Breast epithelium (tissue), 4 donors: ENCODE results near the gene HDAC4. TPM values are rescaled to one million over a fixed set of nuclear protein-coding genes. Genes with fewer than 3 reads are reported as not detected.
A peak's percentile ranks its signal among the peaks of the same experiment; 100 is the strongest.

ENCODE experiments used
- DNase-seq, 2 donors: peaks; one replicate each; pipeline ENCODE4 v3.0.0-alpha.2; 2019; ENCODE audit warnings: low spot score in 2 of 2
- H3K27ac ChIP-seq, 2 donors: fragments of 200-600 bp; sonication (generic) in 1 of 2; one replicate each; pipeline ENCODE4 v1.5.1; 2016 to 2019; ENCODE audit warnings: mild to moderate bottlenecking in 1 of 2
- H3K27me3 ChIP-seq, 2 donors: fragments of 200-600 bp; sonication (generic) in 1 of 2; one replicate each; pipeline versions ENCODE4 v1.5.1 to v1.6.0; 2017 to 2019; ENCODE audit warnings: control low read depth in 1 of 2, mild to moderate bottlenecking in 1 of 2
- H3K36me3 ChIP-seq: fragments of 200-600 bp; one replicate; pipeline ENCODE4 v1.5.1; 2019
- H3K4me1 ChIP-seq, 2 donors: fragments of 200-600 bp; sonication (generic); one replicate each; pipeline ENCODE4 v1.5.1; 2016 to 2019; ENCODE audit warnings: control low read depth in 1 of 2
- H3K4me3 ChIP-seq, 3 donors: fragments of 200-600 bp; sonication (generic); 1 replicate in 2 of 3; 2 replicates in 1 of 3; pipeline ENCODE4 v1.5.1; 2016 to 2019; ENCODE audit warnings: mild to moderate bottlenecking in 3 of 3, moderate library complexity in 2 of 3
- H3K9me3 ChIP-seq, 2 donors: fragments of 200-600 bp; sonication (generic) in 1 of 2; one replicate each; pipeline ENCODE4 v1.5.1; 2016 to 2019; ENCODE audit warnings: control low read depth in 1 of 2
- CTCF ChIP-seq, 3 donors: fragments of 450-650 bp; IDR thresholded peaks; one replicate each; pipeline ENCODE4 v1.5.1; 2016 to 2017; ENCODE audit warnings: antibody characterized with exemption in 3 of 3, mild to moderate bottlenecking in 3 of 3, moderate library complexity in 3 of 3
- POLR2A ChIP-seq: fragments of 450-650 bp; IDR thresholded peaks from one replicate; pipeline ENCODE4 v1.6.1; 2016; ENCODE audit warnings: antibody characterized with exemption, mild to moderate bottlenecking, moderate library complexity
- POLR2AphosphoS5 ChIP-seq, 3 donors: sonication (generic); formaldehyde crosslinking; IDR thresholded peaks; one replicate each; pipeline ENCODE4 v1.6.1; 2017; ENCODE audit warnings: antibody characterized with exemption in 3 of 3
- intact Hi-C: fragments of 100-400 bp; cut with DNase I; formaldehyde crosslinking; loops from one replicate; pipeline ENCODE4 v1.15.1; 2023; ENCODE audit warnings: low total_unique reads
- total RNA-seq, 3 donors: library from RNA; depleted of rRNA; stranded (reverse); fragments of >200 nt; gene quantifications; one replicate each; pipeline ENCODE4 v1.1.0, GENCODE V29; 2016

Gene HDAC4
- total RNA-seq, 3 donors from 2014 or later: 20.3 to 36.0 (median 32.8) TPM

DNA sequence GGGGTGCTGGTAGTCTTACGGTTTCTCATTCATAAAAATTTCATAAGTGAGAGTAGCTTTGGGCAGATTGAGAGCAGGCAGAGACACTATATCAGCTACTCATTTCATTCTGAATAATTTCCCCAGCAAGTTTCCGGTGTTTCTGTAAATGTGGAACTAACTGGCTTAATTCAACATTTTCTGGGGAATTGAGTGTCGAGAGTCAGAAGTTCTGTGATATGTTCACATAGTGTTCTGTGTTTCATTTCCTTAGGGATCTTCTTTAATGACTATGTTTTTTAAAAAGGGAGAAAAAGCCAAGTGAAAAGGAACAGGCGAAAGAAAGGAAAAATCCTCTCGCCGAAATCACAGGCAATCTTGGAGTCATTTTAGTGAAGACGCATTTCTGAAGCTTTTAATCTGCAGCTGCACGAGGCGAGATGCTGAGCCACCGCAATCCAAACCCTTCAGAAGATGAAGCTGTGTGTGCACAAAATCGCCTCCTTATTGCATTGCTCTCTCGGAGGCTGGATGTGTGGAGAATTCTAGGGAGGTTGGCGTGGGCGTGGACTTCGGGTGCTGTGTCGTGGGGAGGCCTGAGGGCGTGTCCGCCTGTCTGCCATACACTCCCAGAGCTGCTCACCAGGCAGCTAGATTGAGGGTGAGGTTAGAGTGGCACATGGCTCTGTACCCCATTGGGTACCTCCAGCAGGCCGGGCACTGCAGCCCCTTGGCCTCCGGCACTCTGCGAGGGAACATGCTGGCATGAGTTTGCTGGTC, 38.4 kb upstream of the HDAC4 start:
- TF ChIP-seq CTCF (IDR thresholded peaks at IDR 0.05): no peak
- no peak for TF ChIP-seq POLR2AphosphoS5 (IDR thresholded peaks at IDR 0.05)
- no peak for TF ChIP-seq POLR2A
- H3K27ac ChIP-seq: no peak overlapping the region

DNA sequence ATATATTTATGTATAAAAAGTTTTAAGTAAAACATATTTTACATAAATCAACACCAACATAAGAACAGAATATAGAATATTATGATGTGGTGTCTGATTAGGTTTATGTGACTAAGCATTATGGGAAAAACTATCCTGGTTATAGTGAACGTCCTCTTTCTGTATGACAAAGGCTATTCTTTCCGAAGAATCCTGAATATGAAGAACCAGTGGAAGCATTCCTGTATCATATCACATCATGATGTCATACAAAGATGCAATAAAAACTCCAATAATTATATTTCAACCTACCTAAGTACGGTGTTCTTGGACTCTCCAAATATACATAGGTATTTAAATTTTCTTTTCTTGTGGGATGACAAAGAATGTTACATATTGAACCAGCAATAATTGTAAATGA, 37.5 kb upstream of the HDAC4 start:
- no peak for DNase-seq
- Histone ChIP-seq H3K4me1 (no peaks in the 10 kb centered on the region), H3K36me3 (no peaks in the 10 kb centered on the region), H3K4me3 (no peak overlapping the region), H3K27me3 (peaks cover 0 to 11% of the 10 kb centered on the region in 2 donors), H3K27ac (no peak overlapping the region), H3K9me3 (no peaks in the 10 kb centered on the region)
- TF ChIP-seq POLR2AphosphoS5 (IDR thresholded peaks at IDR 0.05): no peak
- no peak for TF ChIP-seq POLR2A
- TF ChIP-seq CTCF (IDR thresholded peaks at IDR 0.05): no peak
- intact Hi-C loops: no loop called here

More for the DNA sequence above, 38.4 kb upstream of the HDAC4 start:
- Histone ChIP-seq H3K27me3 (peaks cover 0 to 11% of the 10 kb centered on the region in 2 donors), H3K4me1 (peaks cover 0 to under 1% of the 10 kb centered on the region in 2 donors), H3K36me3 (no peaks in the 10 kb centered on the region), H3K4me3 (peak overlapping the region in 1 of 3 donors; percentile 2), H3K9me3 (no peaks in the 10 kb centered on the region)
- intact Hi-C loops: no loop called here
- DNase-seq: no peak

GRCh38 chr2:239436669-239437335, 36.0 kb upstream of the HDAC4 start:
- Histone ChIP-seq H3K27me3 (peaks cover 0 to 11% of the 10 kb centered on the region in 2 donors), H3K9me3 (peaks cover 0 to 4% of the 10 kb centered on the region in 2 donors), H3K4me3 (no peak overlapping the region), H3K27ac (no peak overlapping the region), H3K36me3 (no peaks in the 10 kb centered on the region), H3K4me1 (no peaks in the 10 kb centered on the region)
- TF ChIP-seq CTCF (IDR thresholded peaks at IDR 0.05) (no peak), POLR2A (no peak), POLR2AphosphoS5 (IDR thresholded peaks at IDR 0.05) (no peak)
- intact Hi-C loops: no loop called here
- DNase-seq: no peak

- no peaks in the 10 kb centered on the region for H3K4me1 ChIP-seq
- TF ChIP-seq POLR2AphosphoS5 (IDR thresholded peaks at IDR 0.05): no peak
- TF ChIP-seq CTCF (IDR thresholded peaks at IDR 0.05): no peak
- TF ChIP-seq POLR2A: no peak
- DNase-seq: no peak
- intact Hi-C loops: no loop called here
- peaks cover 0 to 11% of the 10 kb centered on the region in 2 donors for H3K27me3 ChIP-seq
- no peak overlapping the region for H3K27ac ChIP-seq
- no peaks in the 10 kb centered on the region for H3K36me3 ChIP-seq
- H3K4me3 ChIP-seq: no peak overlapping the region
- H3K9me3 ChIP-seq: peaks cover 0 to 4% of the 10 kb centered on the region in 2 donors
Measured at GRCh38 chr2:239436076-239436475, 35.3 kb upstream of the HDAC4 start.

DNA sequence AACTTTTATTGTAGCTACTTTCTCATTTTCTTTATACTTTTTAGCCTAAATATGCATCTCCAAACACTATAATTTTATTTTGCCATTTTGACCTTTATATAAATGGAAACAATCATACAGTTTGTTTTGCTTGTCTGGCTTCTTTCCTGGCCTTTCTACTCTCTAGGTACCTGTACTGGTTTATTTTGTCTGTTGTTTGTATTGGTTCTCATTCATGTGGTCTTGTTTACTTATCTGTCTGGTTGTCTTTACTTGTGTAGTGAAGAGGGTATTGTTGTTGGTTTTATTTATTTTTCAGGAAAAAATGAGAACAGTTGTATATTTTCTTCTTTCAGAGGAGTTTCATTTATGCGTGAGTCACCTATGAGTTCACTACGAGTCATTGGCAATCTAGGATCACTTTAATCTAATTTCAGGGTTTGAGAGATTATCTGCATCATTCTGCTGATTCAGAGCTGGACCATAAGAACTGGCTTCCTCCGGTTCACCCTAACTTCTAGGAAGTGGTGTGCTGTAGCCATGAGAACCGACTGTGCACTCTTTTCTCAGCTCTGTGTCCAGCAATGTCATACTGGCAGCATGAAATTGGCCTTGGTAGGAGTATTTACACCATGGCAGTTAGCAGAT, 33.1 kb upstream of the HDAC4 start:
- intact Hi-C loops: no loop called here
- Histone ChIP-seq H3K27ac (no peak overlapping the region), H3K27me3 (no peaks in the 10 kb centered on the region), H3K4me1 (no peaks in the 10 kb centered on the region), H3K9me3 (peaks cover 0 to 4% of the 10 kb centered on the region in 2 donors), H3K36me3 (no peaks in the 10 kb centered on the region), H3K4me3 (no peak overlapping the region)
- no peak for DNase-seq
- TF ChIP-seq CTCF (IDR thresholded peaks at IDR 0.05) (no peak), POLR2A (no peak), POLR2AphosphoS5 (IDR thresholded peaks at IDR 0.05) (no peak)
